ENCODE data around the gene ZNF829.

ZNF829 gene

GRCh38 chr19:36850559-36851442 lies 65.3 kb downstream of the ZNF829 start, which contains the start of gene ZNF345:
ZNF345 (plus strand) TSS chr19:36850876; CDS start chr19:36876831, 25,955 bp downstream.
- no peak within 1 kb of the TSS for H3K27ac Mint-ChIP-seq
- peaks cover 23% of the 10 kb centered on the region for H3K9me3 Mint-ChIP-seq
- H3K27me3 Mint-ChIP-seq: no peaks in the 10 kb centered on the region
- H3K4me1 Mint-ChIP-seq: peaks cover 20% of the 10 kb centered on the region
- DNase-seq (peak; percentile 78), ATAC-seq (peak; percentile 87)
- H3K4me3 Mint-ChIP-seq: no peak within 1 kb of the TSS
- peaks cover 55% of the 10 kb centered on the region for H3K36me3 Mint-ChIP-seq (ENCODE audit: low read depth)

GRCh38 chr19:36849701-36850558 lies 66.2 kb downstream of the ZNF829 start:
- peaks cover 58% of the 10 kb centered on the region for H3K36me3 Mint-ChIP-seq (ENCODE audit: low read depth)
- H3K27ac Mint-ChIP-seq: no peak overlapping the region
- ATAC-seq: peak; percentile 94

GRCh38 chr19:36847968-36848367 lies 68.1 kb downstream of the ZNF829 start:
- no peaks in the 10 kb centered on the region for H3K27me3 Mint-ChIP-seq
- H3K27ac Mint-ChIP-seq: no peak overlapping the region
- peaks cover 12% of the 10 kb centered on the region for H3K4me1 Mint-ChIP-seq
- H3K36me3 Mint-ChIP-seq (ENCODE audit: low read depth): peaks cover 55% of the 10 kb centered on the region
- no peak for ATAC-seq
- no peak overlapping the region for H3K4me3 Mint-ChIP-seq
- no peak for DNase-seq
- peaks cover 11% of the 10 kb centered on the region for H3K9me3 Mint-ChIP-seq

More at GRCh38 chr19:36849701-36850558, 66.2 kb downstream of the ZNF829 start:
- DNase-seq: peak; percentile 86
- H3K4me3 Mint-ChIP-seq: no peak overlapping the region
- no peaks in the 10 kb centered on the region for H3K27me3 Mint-ChIP-seq
- H3K9me3 Mint-ChIP-seq: peaks cover 25% of the 10 kb centered on the region
- H3K4me1 Mint-ChIP-seq: peaks cover 18% of the 10 kb centered on the region

- H3K36me3 Mint-ChIP-seq (ENCODE audit: low read depth): peaks cover 42% of the 10 kb centered on the region
- peaks cover 2% of the 10 kb centered on the region for H3K4me1 Mint-ChIP-seq
- ATAC-seq: no peak
- H3K9me3 Mint-ChIP-seq: peaks cover 39% of the 10 kb centered on the region
- H3K27me3 Mint-ChIP-seq: no peaks in the 10 kb centered on the region
- no peak for DNase-seq
- H3K27ac Mint-ChIP-seq: no peak overlapping the region
- H3K4me3 Mint-ChIP-seq: no peak overlapping the region
These were observed 77.2 kb downstream of the ZNF829 start for GRCh38 chr19:36838784-36839324.
